Ascending aorta (tissue), 2 donors: Measurements from ENCODE around the gene FPR1. TPM values are rescaled to one million over a fixed set of nuclear protein-coding genes. Genes with fewer than 3 reads are reported as not detected.

Experiments
- DNase-seq, 2 donors: peaks; one replicate each; pipeline ENCODE4 v3.0.0-alpha.2; 2019; ENCODE audit warnings: low spot score in 2 of 2
- H3K27ac ChIP-seq, 2 donors: fragments of 200-600 bp; sonication (generic); one replicate each; pipeline ENCODE4 v1.5.1; 2016 to 2017; ENCODE audit warnings: mild to moderate bottlenecking in 1 of 2
- H3K27me3 ChIP-seq: fragments of 200-600 bp; sonication (generic); one replicate; pipeline ENCODE4 v1.5.1; 2017
- H3K36me3 ChIP-seq, 2 donors: fragments of 200-600 bp; sonication (generic); one replicate each; pipeline ENCODE4 v1.5.1; 2016
- H3K4me1 ChIP-seq, 2 donors: fragments of 200-600 bp; sonication (generic); one replicate each; pipeline ENCODE4 v1.5.1; 2016 to 2017; ENCODE audit warnings: mild to moderate bottlenecking in 1 of 2
- H3K4me3 ChIP-seq, 2 donors: fragments of 200-600 bp; sonication (generic); one replicate each; pipeline ENCODE4 v1.5.1; 2016 to 2017; ENCODE audit warnings: mild to moderate bottlenecking in 1 of 2
- H3K9me3 ChIP-seq, 2 donors: fragments of 200-600 bp; sonication (generic); one replicate each; pipeline ENCODE4 v1.5.1; 2016
- intact Hi-C: fragments of 100-400 bp; cut with DNase I; formaldehyde crosslinking; loops from one replicate; pipeline ENCODE4 v1.15.1; 2023
- total RNA-seq: library from RNA; depleted of rRNA; stranded (reverse); fragments of >200 nt; gene quantifications from one replicate; pipeline ENCODE4 v1.1.0, GENCODE V29; 2016
- TF ChIP-seq, protein P1 (sequence below), 3 experiments: fragments of 200-600 bp in 2 of 3; fragments of 450-650 bp in 1 of 3; sonication (generic) in 2 of 3; IDR thresholded peaks; one replicate each; pipeline ENCODE4 v1.5.1; 2016 to 2019; ENCODE audit warnings: antibody characterized with exemption in 3 of 3, mild to moderate bottlenecking in 1 of 3, moderate library complexity in 1 of 3

FPR1 gene
- total RNA-seq, 1 donor from 2014 or later, result 7.9 TPM

DNA sequence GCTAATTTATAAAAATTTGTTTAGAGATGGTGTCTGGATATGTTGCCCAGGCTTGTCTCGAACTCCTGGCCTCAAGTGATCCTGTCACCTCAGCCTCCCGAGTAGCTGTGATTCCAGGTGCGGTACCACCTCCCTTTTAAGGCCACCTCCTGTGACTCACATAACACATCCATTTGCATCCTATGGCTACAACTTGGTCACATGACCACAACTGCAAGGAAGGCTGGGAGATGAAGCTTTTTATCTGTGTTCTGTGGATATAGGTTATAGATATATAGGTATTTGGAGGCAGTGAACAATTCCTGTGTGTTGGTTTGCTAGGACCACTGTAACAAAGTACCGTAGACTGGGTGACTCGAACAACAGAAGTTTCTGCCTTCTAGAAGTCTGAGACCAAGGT, 52.5 kb downstream of the FPR1 start:
- no peaks in the 10 kb centered on the region for H3K27me3 ChIP-seq
- TF ChIP-seq, protein P1, sequence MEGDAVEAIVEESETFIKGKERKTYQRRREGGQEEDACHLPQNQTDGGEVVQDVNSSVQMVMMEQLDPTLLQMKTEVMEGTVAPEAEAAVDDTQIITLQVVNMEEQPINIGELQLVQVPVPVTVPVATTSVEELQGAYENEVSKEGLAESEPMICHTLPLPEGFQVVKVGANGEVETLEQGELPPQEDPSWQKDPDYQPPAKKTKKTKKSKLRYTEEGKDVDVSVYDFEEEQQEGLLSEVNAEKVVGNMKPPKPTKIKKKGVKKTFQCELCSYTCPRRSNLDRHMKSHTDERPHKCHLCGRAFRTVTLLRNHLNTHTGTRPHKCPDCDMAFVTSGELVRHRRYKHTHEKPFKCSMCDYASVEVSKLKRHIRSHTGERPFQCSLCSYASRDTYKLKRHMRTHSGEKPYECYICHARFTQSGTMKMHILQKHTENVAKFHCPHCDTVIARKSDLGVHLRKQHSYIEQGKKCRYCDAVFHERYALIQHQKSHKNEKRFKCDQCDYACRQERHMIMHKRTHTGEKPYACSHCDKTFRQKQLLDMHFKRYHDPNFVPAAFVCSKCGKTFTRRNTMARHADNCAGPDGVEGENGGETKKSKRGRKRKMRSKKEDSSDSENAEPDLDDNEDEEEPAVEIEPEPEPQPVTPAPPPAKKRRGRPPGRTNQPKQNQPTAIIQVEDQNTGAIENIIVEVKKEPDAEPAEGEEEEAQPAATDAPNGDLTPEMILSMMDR (IDR thresholded peaks at IDR 0.05), result no peak
- no peak overlapping the region for H3K27ac ChIP-seq
- peaks cover 28 to 64% of the 10 kb centered on the region in 2 donors for H3K36me3 ChIP-seq
- intact Hi-C loops, result loop anchor here (10.0 kb wide), 1 partner anchor 1324 kb away; the partner anchor contains the start of gene NR1H2
- no peaks in the 10 kb centered on the region for H3K9me3 ChIP-seq
- H3K4me3 ChIP-seq, result no peak overlapping the region
- peaks cover 0 to 10% of the 10 kb centered on the region in 2 donors for H3K4me1 ChIP-seq
- DNase-seq, result no peak

DNA sequence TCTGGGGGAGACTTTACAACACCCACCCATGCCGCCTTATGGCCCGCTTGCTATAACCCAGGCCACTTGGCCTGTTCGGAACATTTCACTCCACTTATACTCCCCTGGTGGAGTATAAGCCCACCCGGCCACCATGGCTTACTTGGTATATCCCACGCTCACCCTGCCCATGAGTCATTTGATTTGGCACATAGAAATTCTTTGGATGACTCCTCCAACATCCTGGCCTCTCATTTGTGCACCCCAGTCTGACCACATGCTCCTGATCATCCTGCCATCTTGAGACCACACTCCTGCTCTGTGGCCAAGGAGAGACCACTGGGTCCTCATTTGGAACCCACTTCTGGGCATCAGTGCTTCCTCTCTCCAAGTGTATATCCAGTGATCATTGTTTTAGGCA, 53.4 kb downstream of the FPR1 start:
- intact Hi-C loops, result loop anchor here (10.0 kb wide), 1 partner anchor 1323 kb away; the partner anchor contains the start of gene NR1H2
- DNase-seq, result peak in 1 of 2 donors; percentile 52
- no peaks in the 10 kb centered on the region for H3K27me3 ChIP-seq
- H3K4me1 ChIP-seq, result peaks cover 0 to 7% of the 10 kb centered on the region in 2 donors
- TF ChIP-seq, protein P1 (IDR thresholded peaks at IDR 0.05), result no peak
- H3K9me3 ChIP-seq, result no peaks in the 10 kb centered on the region
- H3K36me3 ChIP-seq, result peaks cover 28 to 72% of the 10 kb centered on the region in 2 donors
- H3K4me3 ChIP-seq, result no peak overlapping the region
- no peak overlapping the region for H3K27ac ChIP-seq

DNA sequence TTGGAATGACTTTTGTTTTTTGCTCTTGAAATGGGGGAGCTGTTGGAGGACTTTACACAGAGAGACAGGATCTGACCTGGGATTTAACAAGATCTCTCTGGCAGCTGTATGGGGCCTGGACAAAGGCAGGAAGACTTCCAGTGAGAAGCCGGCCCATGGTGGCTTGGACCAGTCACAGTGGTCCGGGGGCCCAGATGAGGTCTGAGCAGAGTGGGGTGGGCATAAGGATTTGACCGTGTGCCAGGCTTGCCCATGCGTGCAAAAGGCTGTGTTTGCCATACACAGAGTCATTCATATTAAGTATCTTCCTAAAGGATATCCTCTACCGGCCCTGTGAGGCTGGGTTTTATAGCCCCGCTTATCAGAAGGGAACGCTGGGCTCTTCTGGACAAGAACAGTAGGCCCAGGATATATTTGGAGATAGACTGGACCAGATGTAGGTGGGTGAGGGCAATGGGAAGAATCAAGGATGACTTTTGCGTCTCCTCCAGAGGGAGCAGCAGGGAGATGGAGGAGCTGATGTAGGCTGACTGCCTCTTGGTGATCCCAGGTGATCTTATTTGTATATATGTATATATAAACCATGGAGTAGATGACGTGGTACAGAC, 54.4 kb downstream of the FPR1 start:
- H3K4me1 ChIP-seq, result peaks cover 3 to 7% of the 10 kb centered on the region in 2 donors
- no peak overlapping the region for H3K4me3 ChIP-seq
- no peaks in the 10 kb centered on the region for H3K9me3 ChIP-seq
- peaks cover 28 to 75% of the 10 kb centered on the region in 2 donors for H3K36me3 ChIP-seq
- no peaks in the 10 kb centered on the region for H3K27me3 ChIP-seq
- peak in 1 of 2 donors; percentile 61 for DNase-seq
- TF ChIP-seq, protein P1 (IDR thresholded peaks at IDR 0.05), result no peak
- intact Hi-C loops, result loop anchor here (10.0 kb wide), 1 partner anchor 1322 kb away; the partner anchor contains the start of gene NR1H2
- H3K27ac ChIP-seq, result no peak overlapping the region

DNA sequence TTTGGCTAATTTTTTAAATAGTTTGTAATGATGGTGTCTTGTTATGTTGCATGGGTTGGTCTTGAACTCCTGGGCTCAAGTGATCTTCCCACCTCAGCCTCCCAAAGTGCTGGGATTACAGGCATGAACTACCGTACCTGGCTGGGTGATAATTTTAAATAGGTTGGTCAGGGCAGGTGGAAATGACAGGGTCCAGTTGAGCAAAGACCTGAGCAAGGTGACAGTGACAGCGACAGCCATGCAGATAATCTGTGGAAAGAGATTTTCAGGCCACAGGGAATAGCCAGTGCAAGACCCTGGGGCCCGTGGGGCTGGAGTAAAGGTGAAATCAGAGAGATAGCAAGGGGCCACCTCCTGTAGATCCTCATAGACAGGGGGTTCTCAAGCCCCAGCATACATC, 55.1 kb downstream of the FPR1 start:
- peaks cover 28 to 72% of the 10 kb centered on the region in 2 donors for H3K36me3 ChIP-seq

More for the DNA sequence above, 55.1 kb downstream of the FPR1 start:
- TF ChIP-seq, protein P1 (IDR thresholded peaks at IDR 0.05), result no peak
- Histone ChIP-seq H3K4me1 (peaks cover 7 to 10% of the 10 kb centered on the region in 2 donors), H3K27ac (no peak overlapping the region), H3K4me3 (no peak overlapping the region), H3K9me3 (no peaks in the 10 kb centered on the region), H3K27me3 (no peaks in the 10 kb centered on the region)
- no peak for DNase-seq
- intact Hi-C loops, result loop anchor here (10.0 kb wide), 1 partner anchor 1322 kb away; the partner anchor contains the start of gene NR1H2

Other genes starting within 250 kb of the FPR1 start
- gene SIGLEC6, start 220.2 kb downstream of the FPR1 start, total RNA-seq, result 6.6 TPM
- gene ZNF175, start 180.6 kb downstream of the FPR1 start, total RNA-seq, result 6.1 TPM
- gene SIGLEC5, start 121.5 kb downstream of the FPR1 start, total RNA-seq, result not detected
- 0.75 TPM for gene SIGLEC14, start 105.1 kb downstream of the FPR1 start, total RNA-seq
- 16.0 TPM for gene SPACA6, start 58.5 kb downstream of the FPR1 start, total RNA-seq
- gene HAS1, start 27.9 kb downstream of the FPR1 start, total RNA-seq, result 2.9 TPM
- gene FPR2, start 9.3 kb upstream of the FPR1 start, total RNA-seq, result 0.21 TPM
- 16.0 TPM for gene FPR3, start 43.3 kb upstream of the FPR1 start, total RNA-seq
- 3.8 TPM for gene ZNF577, start 136.1 kb upstream of the FPR1 start, total RNA-seq
- gene ZNF649, start 153.1 kb upstream of the FPR1 start, total RNA-seq, result 4.7 TPM
- 4.0 TPM for gene ZNF613, start 175.6 kb upstream of the FPR1 start, total RNA-seq
- 11.4 TPM for gene ZNF350, start 235.0 kb upstream of the FPR1 start, total RNA-seq